ENCODE measurements around the gene TBC1D22A.
"Not testable (repeated sequence)": the region's sequence is repeated elsewhere in the genome, so short reads cannot be mapped to it uniquely, and the experiment has no call there.

TBC1D22A gene

DNA sequence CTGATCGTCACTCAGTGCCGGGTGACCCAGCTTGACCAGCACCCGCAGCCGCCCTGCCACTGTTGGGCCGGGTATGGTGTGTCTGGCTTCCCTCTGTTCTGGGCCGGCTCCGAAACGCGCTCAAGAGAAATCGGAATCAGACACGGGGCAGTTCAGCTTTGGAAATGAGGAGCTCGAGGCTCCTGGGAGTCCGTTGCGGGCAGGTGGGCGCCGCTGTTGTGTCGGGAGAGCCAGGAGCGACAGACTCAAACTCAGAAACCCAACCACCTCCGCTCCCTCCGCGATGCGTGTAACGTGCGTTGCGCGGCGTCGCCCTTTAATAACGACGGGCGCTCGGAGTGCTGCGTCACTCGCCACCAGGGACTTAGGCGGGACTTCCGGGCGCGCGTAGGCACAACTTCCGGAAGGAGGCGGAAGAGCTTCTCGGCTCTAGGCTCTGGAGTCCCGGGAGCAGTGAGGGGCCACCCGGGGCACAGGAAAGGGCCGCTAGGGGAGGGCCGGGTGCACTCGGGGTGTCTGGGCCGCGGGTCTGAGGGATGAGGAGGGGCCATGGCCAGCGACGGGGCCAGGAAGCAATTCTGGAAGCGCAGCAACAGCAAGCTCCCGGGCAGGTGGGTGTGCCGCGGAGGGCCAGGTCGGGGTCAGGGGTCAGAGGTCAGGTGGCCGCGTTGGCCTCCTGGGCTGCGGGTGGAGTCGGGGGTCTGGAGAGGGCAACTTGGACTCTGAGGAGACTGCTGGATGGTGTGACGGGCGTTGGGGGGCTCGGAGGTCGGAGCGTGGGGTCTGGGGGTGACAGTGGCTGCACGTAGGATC, at the start of gene TBC1D22A:
Gene TBC1D22A (plus strand): TSS at position 413 of the 813 bp plus-strand sequence. CDS start 137 bp downstream, at position 550.
- DNase-seq: peak; percentile 91

- DNase-seq: no peak
Measured at GRCh38 chr22:46714550-46714949, 47.9 kb upstream of the TBC1D22A start.

DNA sequence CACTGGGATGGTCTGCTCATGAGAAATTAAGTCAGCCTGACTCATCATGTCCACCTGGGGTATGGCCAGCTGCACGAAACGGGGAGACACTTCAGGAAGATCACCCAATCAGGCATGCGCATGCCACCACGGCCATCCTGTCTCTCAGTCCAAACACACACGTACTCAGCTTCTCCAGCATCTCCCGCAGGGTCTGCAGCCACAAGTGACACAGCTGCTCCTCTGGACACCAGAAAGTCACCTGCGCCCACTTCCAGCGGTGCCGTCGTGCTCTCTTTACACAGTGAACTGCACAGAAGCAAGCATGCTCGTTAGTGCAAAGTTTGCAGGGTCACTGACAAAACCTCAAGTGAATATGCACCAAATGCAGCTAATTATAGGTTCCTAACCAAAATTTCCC, 42.5 kb upstream of the TBC1D22A start:
- DNase-seq: no peak

GRCh38 chr22:46721501-46722085, 40.9 kb upstream of the TBC1D22A start:
- no peak for DNase-seq

GRCh38 chr22:46723882-46724281, 38.6 kb upstream of the TBC1D22A start:
- DNase-seq: no peak

DNA sequence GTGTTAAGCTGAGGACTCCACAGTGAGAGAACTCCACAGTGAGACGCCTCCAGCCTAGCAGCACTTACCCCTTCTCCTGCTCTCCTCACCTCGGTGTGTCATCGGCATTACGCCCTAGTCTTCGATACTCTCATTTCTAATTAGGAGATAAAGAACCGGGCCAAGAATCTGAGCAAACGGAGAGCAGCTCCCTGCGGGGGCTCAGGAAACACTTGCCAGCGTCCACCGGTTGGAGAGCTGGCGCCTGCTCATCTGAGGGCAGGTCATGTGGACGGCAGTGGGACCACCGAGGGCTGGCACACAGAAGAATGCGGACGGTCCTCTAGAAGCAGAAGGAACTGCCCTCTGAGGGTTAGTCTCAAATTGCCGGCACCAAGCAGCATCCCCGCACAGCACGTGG, 37.4 kb upstream of the TBC1D22A start:
- DNase-seq: no peak

DNA sequence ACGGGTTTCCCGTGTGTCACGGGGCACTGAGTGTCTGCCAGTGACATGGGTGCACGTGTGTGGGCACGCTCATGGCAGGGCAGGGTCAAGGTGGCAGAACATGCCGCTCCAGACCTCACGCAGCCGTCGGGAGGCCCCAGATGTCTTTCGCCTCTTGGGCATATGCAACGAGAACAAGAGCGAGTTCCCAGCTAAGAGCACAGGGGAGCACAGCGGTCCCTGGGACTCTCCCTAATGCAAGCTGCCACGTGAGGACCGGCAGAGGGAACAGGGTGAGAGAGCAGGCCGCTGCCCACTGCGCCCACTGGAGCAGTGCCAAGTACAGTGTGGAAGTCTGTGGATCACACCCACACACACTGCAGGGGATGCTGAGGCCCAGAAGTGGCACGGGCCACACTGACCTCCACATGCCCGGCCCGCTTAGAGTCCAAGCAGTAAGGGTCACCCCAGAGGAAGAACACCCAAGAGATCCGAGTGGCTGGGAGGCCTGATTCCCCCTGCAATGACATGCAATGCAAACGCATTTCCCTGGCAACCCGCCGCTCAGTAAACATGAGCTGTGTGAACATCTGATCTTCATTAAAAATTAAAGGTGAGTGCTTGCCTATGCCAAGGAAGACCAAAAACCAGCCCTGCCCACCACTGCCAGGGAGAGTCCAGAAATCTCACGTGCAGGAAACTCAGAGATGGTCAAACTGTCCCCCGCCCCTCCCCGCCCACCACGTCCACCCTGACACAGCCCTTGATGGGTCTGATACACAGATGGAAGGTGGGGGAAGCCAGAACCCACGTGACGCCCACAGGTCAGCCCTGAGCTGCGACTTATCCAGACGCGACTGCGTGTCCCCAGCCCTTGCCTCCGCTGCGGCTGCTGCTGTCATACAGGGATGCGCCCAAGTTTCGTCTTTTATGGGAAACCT, 36.1 kb upstream of the TBC1D22A start:
- DNase-seq: no peak

- no peak for DNase-seq
Measured at GRCh38 chr22:46726986-46727317, 35.5 kb upstream of the TBC1D22A start.

- DNase-seq: no peak
Measured at GRCh38 chr22:46727813-46728364, 34.6 kb upstream of the TBC1D22A start.

- no peak for DNase-seq
Measured at GRCh38 chr22:46728470-46728869, 34.0 kb upstream of the TBC1D22A start.

DNA sequence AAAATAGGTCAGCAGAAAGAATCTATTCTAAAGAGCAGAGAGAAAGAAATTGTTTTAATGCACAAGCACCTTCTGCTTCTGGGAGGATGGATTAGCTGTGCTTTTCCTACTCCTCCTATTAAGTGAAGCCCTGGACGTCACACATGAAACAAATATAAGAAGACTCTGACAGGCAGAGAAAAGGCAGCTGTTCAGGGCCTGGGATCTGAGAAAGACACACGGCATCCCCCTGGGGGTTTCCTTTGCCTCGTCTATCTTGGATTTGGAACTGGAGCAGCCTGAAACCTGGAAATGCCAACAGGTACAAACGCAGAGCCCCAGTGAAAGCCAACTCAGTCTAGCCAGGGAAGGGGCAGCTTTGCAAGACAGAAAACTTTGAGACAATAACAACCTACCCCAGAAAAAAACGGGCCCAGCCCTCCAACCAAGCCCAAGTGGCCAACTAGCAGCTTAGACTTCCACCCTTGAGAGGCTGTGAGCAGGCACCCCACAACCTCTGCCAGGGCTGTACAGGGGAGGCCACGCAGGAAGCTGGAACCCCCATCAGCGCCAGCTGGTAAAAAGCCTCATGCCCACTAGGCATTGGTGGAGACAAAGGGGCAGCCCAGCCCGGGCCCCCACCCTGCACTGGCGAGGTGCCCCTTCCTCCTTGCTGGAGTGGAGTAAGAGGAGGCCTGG, 31.7 kb upstream of the TBC1D22A start:
- no peak for DNase-seq

DNA sequence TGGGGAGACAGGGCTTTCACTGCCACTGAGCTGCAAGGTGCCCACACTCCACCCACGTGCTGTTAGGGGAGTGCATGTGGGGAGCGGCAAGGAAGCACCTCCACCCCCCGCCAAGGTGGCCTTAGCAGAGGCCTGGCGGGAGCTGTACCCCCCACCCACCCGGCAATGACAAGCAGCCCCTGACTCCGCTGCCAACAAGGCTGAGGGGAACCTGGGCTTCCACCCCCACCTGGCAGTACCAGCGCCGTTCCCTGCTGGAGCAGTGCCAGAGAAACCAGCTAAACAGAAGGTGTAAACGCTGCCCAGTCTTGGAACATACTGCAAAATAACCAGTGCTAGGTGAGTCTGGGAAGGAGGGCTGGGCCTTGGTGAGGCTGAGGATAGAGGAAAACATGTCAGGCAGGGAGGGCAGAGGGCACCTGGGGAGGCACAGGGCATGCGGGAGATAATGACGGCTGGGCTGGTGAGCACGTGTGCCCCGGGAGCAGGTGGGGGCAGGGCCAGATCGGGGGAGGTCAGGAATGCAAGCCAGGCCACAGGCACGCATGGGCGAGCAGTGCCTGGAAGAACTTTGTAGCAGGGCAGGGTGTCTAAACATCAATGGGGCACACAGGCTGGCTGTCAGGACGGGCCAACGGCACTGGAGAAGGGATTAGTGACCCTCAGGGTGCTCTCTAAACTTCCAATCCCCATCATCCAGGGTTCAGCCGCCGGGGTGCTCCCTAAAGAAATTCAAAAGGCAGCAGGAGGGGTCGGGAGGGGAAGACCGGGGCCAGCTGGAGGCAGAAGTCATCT, 31.0 kb upstream of the TBC1D22A start:
- DNase-seq: no peak

GRCh38 chr22:46732041-46732379, 30.4 kb upstream of the TBC1D22A start:
- no peak for DNase-seq

DNA sequence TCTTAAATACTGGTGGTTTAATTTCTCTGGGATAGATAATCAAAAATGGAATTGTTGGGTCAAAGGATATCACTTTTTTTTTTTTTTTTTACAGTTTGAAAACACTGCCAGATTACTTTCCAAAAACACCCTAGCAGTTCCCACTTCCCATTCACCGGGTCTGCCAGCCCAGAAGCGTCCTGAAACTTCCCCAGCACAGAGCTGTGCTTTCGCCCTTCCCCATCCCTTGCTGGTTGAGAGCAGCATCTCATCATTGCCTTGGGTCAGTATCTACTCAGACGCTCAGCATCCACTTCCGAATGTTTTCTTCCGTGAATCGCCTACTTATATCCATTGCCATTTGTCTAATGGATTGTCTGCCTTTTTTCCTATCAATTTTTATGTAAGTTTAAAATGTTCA, 29.9 kb upstream of the TBC1D22A start:
- no peak for DNase-seq

GRCh38 chr22:46734213-46734722, 28.2 kb upstream of the TBC1D22A start:
- DNase-seq: not testable (repeated sequence)

GRCh38 chr22:46734830-46735453, 27.5 kb upstream of the TBC1D22A start:
- DNase-seq: peak; percentile 55

DNA sequence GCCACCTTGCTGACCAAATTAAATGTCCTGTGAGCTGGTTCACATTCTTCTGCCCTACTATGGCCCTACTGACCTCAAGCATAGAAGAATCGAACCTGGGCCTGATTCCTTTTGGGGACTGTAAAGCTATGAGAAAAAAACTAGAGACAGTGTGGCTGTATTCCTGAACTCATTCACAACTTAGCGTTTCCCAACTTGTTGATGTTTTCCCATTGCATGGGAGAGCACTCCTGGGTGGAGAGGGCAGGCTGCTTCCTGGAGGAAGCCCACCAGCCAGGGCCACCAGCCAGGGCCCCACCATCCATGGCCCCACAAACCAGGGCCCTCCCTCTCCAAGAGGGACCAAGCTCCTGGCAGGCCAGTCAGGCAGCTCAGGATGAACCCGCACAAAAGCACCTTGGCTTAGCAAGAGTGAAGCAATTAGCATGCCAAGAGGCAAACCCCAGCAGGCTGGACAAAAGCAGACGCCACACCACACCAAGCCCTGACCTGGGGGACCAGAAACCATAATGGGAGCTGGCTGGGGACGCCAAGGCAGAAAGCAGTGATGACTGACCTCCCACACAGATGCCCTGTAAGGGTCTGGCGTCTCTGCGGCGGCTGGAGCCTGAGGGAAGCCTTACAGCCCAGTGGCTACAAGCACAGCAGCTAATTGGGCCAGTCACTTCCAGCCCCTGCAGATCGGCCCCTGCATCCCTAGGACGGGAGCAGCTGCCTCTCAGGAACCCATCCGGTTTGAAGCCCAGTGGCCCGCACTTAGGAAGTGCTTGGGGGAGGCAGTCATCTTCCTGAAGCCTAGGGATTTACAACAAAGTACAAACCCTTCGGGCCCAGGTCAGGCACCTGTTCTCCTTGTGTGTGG, 26.5 kb upstream of the TBC1D22A start:
- no peak for DNase-seq

DNA sequence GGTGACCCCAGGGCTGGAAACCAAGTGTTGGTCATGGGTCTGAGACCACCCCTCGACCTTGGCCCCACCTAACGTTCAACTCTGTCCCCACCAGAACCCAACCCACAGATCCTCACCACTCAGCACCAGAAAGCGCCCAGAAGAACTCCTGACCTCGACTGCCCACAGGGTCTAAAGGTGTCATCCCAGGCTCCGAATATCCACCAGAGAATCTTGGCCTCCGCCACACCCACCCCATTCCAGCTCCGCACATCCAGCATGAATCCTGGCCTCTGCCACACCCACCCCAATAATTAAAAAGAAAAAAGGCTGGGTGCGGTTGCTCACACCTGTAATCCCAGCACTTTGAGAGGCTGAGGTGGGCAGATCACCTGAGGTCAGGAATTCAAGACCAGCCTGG, 25.7 kb upstream of the TBC1D22A start:
- no peak for DNase-seq

GRCh38 chr22:46737105-46737975, 25.1 kb upstream of the TBC1D22A start:
- DNase-seq: peak; percentile 21

Data from activated CD4-positive, alpha-beta T cell treated with anti-CD3 and anti-CD28 coated beads for 1 hour (primary cell).